SK-N-SH (cell line): Measurements from ENCODE around the gene TTC32.

Experiments
- CTCF ChIP-seq: fragments of 200-600 bp; sonication (generic); IDR thresholded peaks from 2 replicates; pipeline ENCODE4 v1.6.1; 2017; ENCODE audit warnings: antibody characterized with exemption, mild to moderate bottlenecking, moderate library complexity
- ELF1 ChIP-seq: IDR thresholded peaks from 2 replicates; pipeline ENCODE4 v1.4.0; 2012
- EP300 ChIP-seq, 2 experiments: IDR thresholded peaks; 2 replicates each; pipeline versions ENCODE4 v1.4.0 to v1.6.1; 2012; ENCODE audit warnings: borderline replicate concordance in 1 of 2, low read depth in 1 of 2, low read length in 1 of 2
- MAX ChIP-seq: IDR thresholded peaks from 2 replicates; pipeline ENCODE4 v1.4.0; 2012; ENCODE audit warnings: low read depth
- NFIC ChIP-seq: IDR thresholded peaks from 2 replicates; pipeline ENCODE4 v1.4.0; 2012; ENCODE audit warnings: borderline replicate concordance
- NRF1 ChIP-seq: IDR thresholded peaks from 2 replicates; pipeline ENCODE4 v1.6.1; 2012; ENCODE audit warnings: low read depth, mild to moderate bottlenecking, low read length
- POLR2AphosphoS5 ChIP-seq: IDR thresholded peaks from 2 replicates; pipeline ENCODE4 v1.6.1; 2012; ENCODE audit warnings: low read depth, low read length
- RFX5 ChIP-seq: IDR thresholded peaks from 2 replicates; pipeline ENCODE4 v1.6.1; 2012; ENCODE audit warnings: mild to moderate bottlenecking, improper control_type of control experiment, low read length
- TAF1 ChIP-seq: IDR thresholded peaks from 2 replicates; pipeline ENCODE4 v1.6.1; 2012; ENCODE audit warnings: low read depth, mild to moderate bottlenecking, low read length, moderate library complexity, borderline replicate concordance
- ZBTB33 ChIP-seq: IDR thresholded peaks from 2 replicates; pipeline ENCODE4 v1.4.0; 2012; ENCODE audit warnings: low read depth, borderline replicate concordance

GRCh38 chr2:19864381-19864780, 37.4 kb downstream of the TTC32 start:
- TF ChIP-seq CTCF (no peak), POLR2AphosphoS5 (no peak), EP300 (IDR thresholded peaks at IDR 0.05; ENCODE audit: borderline replicate concordance in 1 of 2, low read depth in 1 of 2, low read length in 1 of 2) (no peak), TAF1 (no peak), ELF1 (no peak), ZBTB33 (no peak), NFIC (no peak), RFX5 (no peak), MAX (no peak), NRF1 (no peak)
